H1 (cell line): ENCODE measurements around the gene TNS1. TPM values are rescaled to one million over a fixed set of nuclear protein-coding genes. Genes with fewer than 3 reads are reported as not detected.

Source experiments
- CTCF ChIA-PET: fragments of 300-600 bp; sonication (Branson Sonifier 250); formaldehyde crosslinking; loops from one replicate; lab custom pipeline; 2021; ENCODE audit not compliant: partially characterized antibody; lab: Charles Lee
- POLR2A ChIA-PET: fragments of 300-600 bp; sonication (Branson Sonifier 250); formaldehyde crosslinking; loops from one replicate; lab custom pipeline; 2021; ENCODE audit warnings: inconsistent platforms; ENCODE audit not compliant: partially characterized antibody; lab: Charles Lee
- DNase-seq, 2 experiments: peaks; one replicate each; pipeline versions ENCODE4 v3.0.0 to v3.0.0-alpha.2; 2010 to 2022; ENCODE audit warnings: low spot score in 2 of 2, low read depth in 1 of 2, mixed read lengths in 1 of 2
- FAIRE-seq: peaks from 2 replicates; lab custom pipeline; 2011; peaks lifted over from hg19 to GRCh38; lab: Jason Lieb, UNC
- H2AFZ ChIP-seq: 2 replicates; pipeline ENCODE4 v1.8.1; 2012; ENCODE audit warnings: low read length, inconsistent platforms
- H2AK5ac ChIP-seq: 2 replicates; pipeline ENCODE4 v1.6.1; 2013; ENCODE audit warnings: low read depth, low read length
- H2BK120ac ChIP-seq: replicated peaks from 2 replicates; pipeline ENCODE3; 2013; ENCODE audit warnings: low read depth, low read length, inconsistent platforms
- H2BK12ac ChIP-seq: 2 replicates; pipeline ENCODE4 v1.6.1; 2013; ENCODE audit warnings: low read depth, low read length
- H2BK15ac ChIP-seq: 2 replicates; pipeline ENCODE4 v1.6.1; 2013; ENCODE audit warnings: low read length
- H2BK20ac ChIP-seq: 2 replicates; pipeline ENCODE4 v1.6.1; 2013; ENCODE audit warnings: low read length
- H2BK5ac ChIP-seq: 2 replicates; pipeline ENCODE4 v1.6.1; 2013; ENCODE audit warnings: low read depth, low read length
- H3K14ac ChIP-seq: 2 replicates; pipeline ENCODE4 v1.6.1; 2013; ENCODE audit warnings: inconsistent platforms; ENCODE audit not compliant: insufficient read length
- H3K18ac ChIP-seq: 2 replicates; pipeline ENCODE4 v1.6.1; 2013; ENCODE audit warnings: low read length; ENCODE audit errors: extremely low read depth
- H3K23ac ChIP-seq: 2 replicates; pipeline ENCODE4 v1.6.1; 2013; ENCODE audit warnings: inconsistent platforms; ENCODE audit not compliant: insufficient read length
- H3K23me2 ChIP-seq: 2 replicates; pipeline ENCODE4 v1.6.1; 2013; ENCODE audit warnings: low read depth, low read length
- H3K27ac ChIP-seq: 2 replicates; pipeline ENCODE4 v1.6.1; 2011; ENCODE audit warnings: low read depth, low read length, inconsistent platforms
- H3K27me3 ChIP-seq, 4 experiments: replicated peaks in 1 of 4; 1 replicate in 1 of 4; 2 replicates in 3 of 4; pipeline versions ENCODE4 v1.6.1 to v1.8.1; 2011 to 2013; ENCODE audit warnings: low read length in 3 of 4, mild to moderate bottlenecking in 3 of 4, inconsistent platforms in 2 of 4, mixed read lengths in 2 of 4, moderate library complexity in 1 of 4; ENCODE audit not compliant: control insufficient read depth in 3 of 4, insufficient read depth in 3 of 4; ENCODE audit errors: extremely low read depth in 1 of 4
- H3K36me3 ChIP-seq, 4 experiments: 2 replicates each; pipeline versions ENCODE4 v1.6.1 to v1.8.1; 2011 to 2013; ENCODE audit warnings: mild to moderate bottlenecking in 4 of 4, low read length in 3 of 4, moderate library complexity in 2 of 4, control low read depth in 1 of 4, inconsistent platforms in 1 of 4; ENCODE audit not compliant: insufficient read depth in 4 of 4, control insufficient read depth in 2 of 4
- H3K4ac ChIP-seq: replicated peaks from 2 replicates; pipeline ENCODE3; 2013; ENCODE audit warnings: low read length, low read depth, mixed read lengths, inconsistent platforms; ENCODE audit not compliant: insufficient read length
- H3K4me1 ChIP-seq, 4 experiments: replicated peaks in 1 of 4; 1 replicate in 1 of 4; 2 replicates in 3 of 4; pipeline versions ENCODE4 v1.6.1 to v1.8.1; 2011 to 2013; ENCODE audit warnings: low read length in 3 of 4, inconsistent platforms in 2 of 4, mixed read lengths in 1 of 4; ENCODE audit not compliant: insufficient read depth in 4 of 4, control insufficient read depth in 3 of 4
- H3K4me2 ChIP-seq, 2 experiments: 2 replicates each; pipeline versions ENCODE4 v1.6.1 to v1.8.1; 2011 to 2013; ENCODE audit warnings: low read depth in 2 of 2, low read length in 2 of 2, control low read depth in 1 of 2, inconsistent platforms in 1 of 2, mild to moderate bottlenecking in 1 of 2; ENCODE audit not compliant: insufficient read depth in 1 of 2
- H3K4me3 ChIP-seq, 4 experiments: fragments of 200-600, 300-600 bp in 1 of 4; sonication (generic), shearing (Covaris generic), sonication (Bioruptor Twin) in 1 of 4; 2 replicates each; pipeline versions ENCODE4 v1.5.1 to v1.8.1; 2011 to 2016; ENCODE audit warnings: low read length in 4 of 4, low read depth in 3 of 4, control low read depth in 2 of 4, inconsistent platforms in 2 of 4, mild to moderate bottlenecking in 2 of 4, mixed read lengths in 1 of 4, moderate library complexity in 1 of 4; ENCODE audit not compliant: insufficient read depth in 2 of 4; ENCODE audit errors: extremely low read depth in 1 of 4
- H3K56ac ChIP-seq: replicated peaks from 2 replicates; pipeline ENCODE3; 2013; ENCODE audit warnings: low read depth, mild to moderate bottlenecking, mixed read lengths, low read length, inconsistent platforms; ENCODE audit not compliant: insufficient read length
- H3K79me1 ChIP-seq: 2 replicates; pipeline ENCODE4 v1.6.1; 2013; ENCODE audit warnings: low read depth, low read length, control low read depth
- H3K79me2 ChIP-seq, 2 experiments: 2 replicates each; pipeline versions ENCODE4 v1.6.1 to v1.8.1; 2012 to 2013; ENCODE audit warnings: low read length in 2 of 2, mild to moderate bottlenecking in 2 of 2, inconsistent platforms in 1 of 2; ENCODE audit not compliant: insufficient read depth in 2 of 2, control insufficient read depth in 1 of 2
- H3K9ac ChIP-seq, 4 experiments: replicated peaks in 1 of 4; 1 replicate in 1 of 4; 2 replicates in 3 of 4; pipeline versions ENCODE4 v1.6.1 to v1.8.1; 2011 to 2013; ENCODE audit warnings: low read depth in 3 of 4, low read length in 3 of 4, control low read depth in 2 of 4, mild to moderate bottlenecking in 2 of 4, moderate library complexity in 2 of 4, inconsistent platforms in 1 of 4; ENCODE audit errors: extremely low read depth in 1 of 4
- H3K9me3 ChIP-seq, 2 experiments: 2 replicates each; pipeline versions ENCODE4 v1.6.1 to v1.8.1; 2012 to 2013; ENCODE audit warnings: mild to moderate bottlenecking in 2 of 2, moderate library complexity in 2 of 2, control low read depth in 1 of 2, inconsistent platforms in 1 of 2, low read depth in 1 of 2, low read length in 1 of 2, mixed read lengths in 1 of 2; ENCODE audit not compliant: insufficient read depth in 2 of 2
- H4K20me1 ChIP-seq, 2 experiments: replicated peaks in 1 of 2; 2 replicates each; pipeline versions ENCODE3 to v1.8.1; 2011 to 2013; ENCODE audit warnings: inconsistent platforms in 2 of 2, low read length in 2 of 2, mild to moderate bottlenecking in 1 of 2; ENCODE audit not compliant: insufficient read depth in 2 of 2, control insufficient read depth in 1 of 2
- H4K5ac ChIP-seq: 2 replicates; pipeline ENCODE4 v1.6.1; 2013; ENCODE audit warnings: low read length, low read depth, mixed read lengths, inconsistent platforms; ENCODE audit not compliant: insufficient read length
- H4K8ac ChIP-seq: 2 replicates; pipeline ENCODE4 v1.8.0; 2013; ENCODE audit warnings: mild to moderate bottlenecking, moderate library complexity, low read length, inconsistent platforms; ENCODE audit not compliant: insufficient read depth; ENCODE audit errors: extremely low read depth
- H4K91ac ChIP-seq: replicated peaks from 2 replicates; pipeline ENCODE3; 2013; ENCODE audit warnings: low read length, mixed read lengths, inconsistent platforms; ENCODE audit not compliant: insufficient read length
- ASH2L ChIP-seq: fragments of 200-600, 300-600 bp; sonication (generic); IDR thresholded peaks from one replicate; pipeline ENCODE4 v1.7.1; 2017; ENCODE audit warnings: low read length
- CBX8 ChIP-seq: fragments of 300-800, 300-1000 bp; sonication (generic); IDR thresholded peaks from 2 replicates; pipeline ENCODE4 v1.7.1; 2016; ENCODE audit warnings: low read depth, low read length, borderline replicate concordance
- CEBPB ChIP-seq: IDR thresholded peaks from 2 replicates; pipeline ENCODE4 v1.6.1; 2012; ENCODE audit warnings: low read depth, low read length
- GABPA ChIP-seq: IDR thresholded peaks from 2 replicates; pipeline ENCODE4 v1.6.1; 2011; ENCODE audit warnings: mild to moderate bottlenecking, low read length, moderate library complexity, borderline replicate concordance; ENCODE audit not compliant: insufficient read depth
- HDAC6 ChIP-seq: IDR thresholded peaks from one replicate; pipeline ENCODE4 v1.7.1; 2012; ENCODE audit warnings: low read depth, mild to moderate bottlenecking, inconsistent platforms, low read length, moderate library complexity
- JUND ChIP-seq: IDR thresholded peaks from 2 replicates; pipeline ENCODE4 v1.6.1; 2011; ENCODE audit warnings: mild to moderate bottlenecking, improper control_type of control experiment, low read length
- KDM4A ChIP-seq: IDR thresholded peaks from one replicate; pipeline ENCODE4 v1.7.1; 2012; ENCODE audit warnings: low read depth, mild to moderate bottlenecking, moderate library complexity, low read length, inconsistent platforms; ENCODE audit not compliant: severe bottlenecking
- PHF8 ChIP-seq: fragments of 200-600 bp; sonication (generic); conservative IDR thresholded peaks from 2 replicates; pipeline ENCODE4 v1.7.1; 2012; ENCODE audit warnings: low read depth, mild to moderate bottlenecking, inconsistent platforms, low read length, moderate library complexity
- RBBP5 ChIP-seq: IDR thresholded peaks from 2 replicates; pipeline ENCODE4 v1.7.1; 2012; ENCODE audit warnings: low read depth, mild to moderate bottlenecking, inconsistent platforms, low read length, moderate library complexity, borderline replicate concordance
- SP2 ChIP-seq: IDR thresholded peaks from 2 replicates; pipeline ENCODE4 v1.6.1; 2012; ENCODE audit warnings: mild to moderate bottlenecking, low read length, inconsistent platforms
- WGBS, 2 experiments: shearing (Covaris generic) in 1 of 2; methylation state at CpG; one replicate each; pipeline versions ENCODE4 v1.1.6 to v1.1.7; 2013 to 2015; ENCODE audit warnings: low lambda C conversion rate in 2 of 2, mixed read lengths in 2 of 2, inconsistent platforms in 1 of 2, low coverage in 1 of 2, missing lambda C conversion rate in 1 of 2; ENCODE audit not compliant: insufficient replicate concordance in 2 of 2, insufficient coverage in 1 of 2, insufficient read length in 1 of 2; ENCODE audit errors: extremely low coverage in 1 of 2, missing lambda C conversion rate in 1 of 2; 5-methylcytosine and 5-hydroxymethylcytosine counted together
- polyA plus RNA-seq, 7 experiments: library from polyadenylated mRNA; depleted of rRNA in 3 of 7; stranded (reverse) in 5 of 7; unstranded in 2 of 7; fragments of >200 nt in 5 of 7; fragments of 200-250 nt in 2 of 7; gene quantifications; 1 replicate in 5 of 7; 2 replicates in 1 of 7; 4 replicates in 1 of 7; pipeline versions ENCODE4 v1.2.1 to v1.2.3, GENCODE V29; 2011 to 2013; ENCODE audit warnings: missing spikeins in 2 of 7, mixed read lengths in 2 of 7
- total RNA-seq: library from RNA; stranded (reverse); fragmentation: NEBNext Ultra II Directional; extraction: Animal tissue kit (Norgen Biotek cat#: 25700); gene quantifications from 2 replicates; pipeline ENCODE4 v1.2.1, GENCODE V29; 2021

The TNS1 gene
- total and polyA plus RNA-seq, 2 of the 8 experiments (the other 6 are each of a cell fraction or from before 2014, with no cell fraction given), result 1.5 to 5.1 TPM

DNA sequence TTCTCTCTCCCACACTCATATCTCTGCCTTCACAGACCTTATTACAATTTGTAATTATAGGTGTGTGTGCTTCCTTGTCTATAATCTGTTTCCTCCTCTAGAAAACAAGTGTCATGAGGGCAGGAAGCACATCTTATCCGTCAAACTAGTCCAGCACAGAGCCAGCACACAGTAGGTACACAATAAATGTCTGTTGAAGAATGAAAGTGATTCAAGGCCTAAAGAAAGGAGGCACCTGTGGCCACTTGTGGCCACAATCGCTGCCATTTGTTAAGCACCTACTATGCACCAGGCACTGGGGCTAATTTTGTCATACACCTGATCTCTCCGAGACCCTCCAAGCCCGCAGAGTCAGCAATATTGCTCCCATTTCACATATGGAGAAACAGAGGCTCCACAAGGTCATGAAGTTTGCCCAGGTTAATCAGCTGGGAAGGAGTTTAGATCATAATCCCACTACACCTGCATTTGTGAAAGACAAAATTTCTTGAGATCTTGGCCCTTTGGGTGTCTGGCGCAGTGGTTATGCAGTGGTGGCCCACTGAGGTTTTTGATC is 78.4 kb downstream of the TNS1 start:
- H3K79me2 ChIP-seq, result no peaks in the 10 kb centered on the region
- H4K8ac ChIP-seq, result no peak overlapping the region
- H3K9ac ChIP-seq, result no peak overlapping the region
- H2BK20ac ChIP-seq, result no peak overlapping the region
- 87% methylated on average over 5 of the region's 5 CpGs; no CpG with 5 or more reads in 1 of the 2 experiments for WGBS, 2 experiments
- POLR2A ChIA-PET, result no interaction called here
- no peaks in the 10 kb centered on the region; the same call in 1 of the 2 replicates for H3K23me2 ChIP-seq
- no peak overlapping the region for H3K4me2 ChIP-seq
- H2BK12ac ChIP-seq, result no peak overlapping the region
- H3K9me3 ChIP-seq, result no peaks in the 10 kb centered on the region
- peaks cover 4 to 32% (median 23%) of the 10 kb centered on the region in 4 experiments for H3K4me1 ChIP-seq
- H3K27me3 ChIP-seq, result no peaks in the 10 kb centered on the region; a peak in 1 of 7 replicates
- H2AK5ac ChIP-seq, result no peak overlapping the region
- no peak overlapping the region for H3K14ac ChIP-seq
- no peak overlapping the region for H3K4me3 ChIP-seq
- no peak overlapping the region for H3K4ac ChIP-seq
- no peaks in the 10 kb centered on the region for H3K79me1 ChIP-seq
- CTCF ChIA-PET, result interaction anchor here (1.3 to 12.9 kb wide), 3 partner anchors 25 to 62 kb away, joined by 3 to 121 read pairs (median 36); no protein-coding TSS in a partner anchor
- H2BK5ac ChIP-seq, result no peak overlapping the region
- H2BK120ac ChIP-seq, result no peak overlapping the region
- no peak overlapping the region for H3K27ac ChIP-seq
- no peak overlapping the region for H2BK15ac ChIP-seq
- no peak overlapping the region for H3K56ac ChIP-seq
- no peak overlapping the region for H2AFZ ChIP-seq
- no peak overlapping the region for H3K23ac ChIP-seq
- H4K20me1 ChIP-seq, result no peaks in the 10 kb centered on the region
- no peak overlapping the region for H4K5ac ChIP-seq
- no peak for TF ChIP-seq GABPA
- no peak for TF ChIP-seq JUND
- no peak for TF ChIP-seq KDM4A
- TF ChIP-seq CBX8, result no peak
- no peak for TF ChIP-seq PHF8
- no peak for TF ChIP-seq HDAC6
- TF ChIP-seq RBBP5, result no peak
- TF ChIP-seq SP2, result no peak
- no peak for TF ChIP-seq CEBPB
- no peak for TF ChIP-seq ASH2L
- DNase-seq (no peak), FAIRE-seq (no peak)
- H4K91ac ChIP-seq, result no peak overlapping the region
- H3K36me3 ChIP-seq, result no peaks in the 10 kb centered on the region
- H3K18ac ChIP-seq, result no peak overlapping the region
